Muscle layer of colon (tissue), 2 donors: Measurements from ENCODE around the gene C19orf38.

Experiments used
- H3K27ac ChIP-seq: one replicate; pipeline ENCODE4 v1.7.0; 2013; ENCODE audit warnings: low read depth, mild to moderate bottlenecking, low read length, moderate library complexity
- H3K27me3 ChIP-seq, 2 donors: one replicate each; pipeline ENCODE4 v1.7.0; 2013; ENCODE audit warnings: low read length in 2 of 2, mild to moderate bottlenecking in 2 of 2; ENCODE audit not compliant: insufficient read depth in 2 of 2, control insufficient read depth in 1 of 2
- H3K36me3 ChIP-seq: one replicate; pipeline ENCODE4 v1.7.0; 2013; ENCODE audit warnings: mild to moderate bottlenecking, low read length; ENCODE audit not compliant: insufficient read depth
- H3K4me1 ChIP-seq: one replicate; pipeline ENCODE4 v1.7.0; 2013; ENCODE audit warnings: mild to moderate bottlenecking, low read length; ENCODE audit not compliant: insufficient read depth
- H3K4me3 ChIP-seq, 2 donors: one replicate each; pipeline ENCODE4 v1.7.0; 2013; ENCODE audit warnings: low read length in 2 of 2, low read depth in 1 of 2, mild to moderate bottlenecking in 1 of 2, moderate library complexity in 1 of 2
- H3K9ac ChIP-seq: one replicate; pipeline ENCODE4 v1.7.0; 2013; ENCODE audit warnings: low read length
- H3K9me3 ChIP-seq: one replicate; pipeline ENCODE4 v1.7.0; 2013; ENCODE audit warnings: mild to moderate bottlenecking, low read length
- donor health status: abdominal sarcoma.
- donor health status: Adenocarcinoma of cecum.

The C19orf38 gene

DNA sequence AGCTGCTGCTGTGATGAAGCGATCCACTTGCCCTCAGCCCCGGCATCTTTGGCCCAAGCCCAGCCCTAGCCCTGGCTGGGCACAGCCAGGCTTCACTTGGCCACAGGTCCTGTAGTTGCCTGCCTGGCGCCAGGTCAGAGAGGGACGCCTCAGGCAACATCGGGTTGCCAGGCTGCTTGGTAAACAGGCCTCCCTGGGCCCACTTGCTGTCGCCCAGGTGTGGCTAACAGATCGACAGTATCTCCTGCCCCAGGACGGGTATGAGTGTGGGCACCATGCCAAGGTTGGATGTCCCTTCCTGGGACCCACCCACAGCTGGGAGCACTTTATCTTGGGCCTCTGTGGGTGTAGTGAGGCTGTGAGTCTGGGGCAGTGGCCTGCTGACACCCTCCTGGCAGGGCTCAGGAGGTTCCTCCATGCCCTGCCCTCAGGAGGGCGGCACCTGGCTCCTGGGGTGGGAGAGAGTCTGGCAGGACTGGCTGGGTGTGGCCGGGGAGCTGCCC, 51.0 kb downstream of the C19orf38 start:
- H3K36me3 ChIP-seq = no peaks in the 10 kb centered on the region
- no peak overlapping the region for H3K9ac ChIP-seq
- no peak overlapping the region for H3K27ac ChIP-seq
- no peaks in the 10 kb centered on the region for H3K9me3 ChIP-seq
- H3K4me3 ChIP-seq = peak overlapping the region in 1 of 2 donors; percentile 23
- no peaks in the 10 kb centered on the region for H3K27me3 ChIP-seq
- H3K4me1 ChIP-seq = peaks cover 49% of the 10 kb centered on the region

DNA sequence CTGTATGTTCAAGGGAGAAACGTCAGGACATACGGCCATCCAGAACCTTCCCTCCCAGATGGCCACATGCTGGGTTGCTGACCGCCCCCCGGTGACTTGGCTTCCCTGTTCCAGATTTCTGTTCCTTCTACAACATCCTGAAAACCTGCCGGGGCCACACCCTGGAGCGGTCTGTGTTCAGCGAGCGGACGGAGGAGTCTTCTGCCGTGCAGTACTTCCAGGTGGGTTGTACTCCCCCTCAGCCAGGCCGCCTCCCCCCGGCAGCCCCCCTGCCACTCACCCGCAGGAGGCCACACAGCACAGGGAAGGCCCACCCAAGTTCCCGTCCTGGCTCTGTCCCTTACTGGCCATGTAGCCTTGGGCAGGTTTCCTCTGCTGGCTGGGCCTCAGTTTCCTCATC, 59.7 kb downstream of the C19orf38 start:
- Histone ChIP-seq H3K4me1 (no peaks in the 10 kb centered on the region), H3K36me3 (peaks cover 44% of the 10 kb centered on the region), H3K9me3 (no peaks in the 10 kb centered on the region), H3K4me3 (no peak overlapping the region), H3K27ac (no peak overlapping the region), H3K9ac (no peak overlapping the region), H3K27me3 (no peaks in the 10 kb centered on the region)

DNA sequence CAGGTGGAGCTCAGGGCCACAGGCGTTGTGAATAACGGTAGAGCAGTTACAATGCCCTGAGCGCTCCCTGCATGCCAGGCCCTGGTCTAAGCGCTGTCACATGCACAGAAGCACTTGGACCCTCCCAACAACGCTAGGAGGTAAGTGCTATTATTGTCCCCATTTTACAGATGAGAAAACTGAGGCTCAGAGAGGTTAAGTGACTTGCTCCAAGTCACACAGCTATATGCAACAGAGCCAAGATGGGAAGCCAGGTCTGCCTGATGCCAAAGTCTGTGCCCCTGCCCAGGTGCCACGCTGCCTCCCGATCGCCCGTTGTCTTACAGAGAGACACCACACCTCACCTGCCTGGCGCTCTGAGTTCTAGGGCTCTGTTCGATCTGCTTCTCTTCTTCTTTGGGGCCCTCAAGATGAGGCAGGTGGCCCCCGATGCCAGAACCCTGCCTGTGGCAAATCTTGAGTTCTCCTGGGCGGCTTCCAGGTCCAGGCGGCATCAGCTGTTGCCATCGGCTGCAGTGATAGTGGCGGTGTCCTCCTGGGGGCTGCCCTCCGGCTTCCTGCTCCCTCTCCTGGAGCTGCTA, 60.3 kb downstream of the C19orf38 start:
- Histone ChIP-seq H3K36me3 (peaks cover 45% of the 10 kb centered on the region), H3K4me1 (no peaks in the 10 kb centered on the region), H3K9ac (no peak overlapping the region), H3K9me3 (no peaks in the 10 kb centered on the region), H3K27me3 (no peaks in the 10 kb centered on the region), H3K27ac (no peak overlapping the region), H3K4me3 (no peak overlapping the region)

DNA sequence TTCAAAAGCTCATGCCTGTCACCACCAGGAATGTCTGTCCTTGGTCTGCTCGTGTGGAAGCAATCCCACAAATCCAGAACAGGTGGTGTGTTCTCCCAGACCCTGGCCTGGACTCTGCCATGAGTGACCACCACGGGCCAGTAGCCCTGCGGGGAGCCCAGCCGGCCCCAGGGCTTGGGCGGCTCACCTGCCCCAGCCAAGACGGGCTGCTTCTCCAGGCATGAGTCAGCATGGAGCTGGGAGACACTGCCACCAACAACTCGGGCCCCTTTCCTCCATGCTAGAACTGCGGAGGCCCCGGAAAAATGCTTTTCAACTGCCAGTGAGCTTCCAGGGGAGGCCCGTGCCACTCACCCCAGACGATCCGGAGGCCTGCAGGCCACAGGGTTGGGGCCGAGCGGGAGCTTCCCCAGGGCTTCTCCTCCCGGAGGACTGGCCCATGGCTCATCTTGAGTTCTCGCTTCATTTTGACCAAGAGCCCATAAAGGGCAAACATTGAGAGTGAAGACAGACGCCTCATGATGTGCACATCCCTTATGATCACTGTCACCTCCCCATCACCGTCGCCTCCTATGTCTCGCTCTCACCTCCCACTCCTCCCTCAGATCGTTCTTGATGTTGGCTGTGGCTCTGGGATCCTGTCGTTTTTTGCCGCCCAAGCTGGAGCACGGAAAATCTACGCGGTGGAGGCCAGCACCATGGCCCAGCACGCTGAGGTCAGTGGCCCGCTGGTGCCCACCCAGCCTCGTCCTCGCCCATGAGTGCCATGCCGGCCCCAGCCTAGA, 63.6 kb downstream of the C19orf38 start:
- H3K4me3 ChIP-seq = no peak overlapping the region
- no peaks in the 10 kb centered on the region for H3K27me3 ChIP-seq
- no peak overlapping the region for H3K27ac ChIP-seq
- H3K4me1 ChIP-seq = no peaks in the 10 kb centered on the region
- H3K9ac ChIP-seq = no peak overlapping the region
- H3K9me3 ChIP-seq = no peaks in the 10 kb centered on the region
- H3K36me3 ChIP-seq = peaks cover 62% of the 10 kb centered on the region

DNA sequence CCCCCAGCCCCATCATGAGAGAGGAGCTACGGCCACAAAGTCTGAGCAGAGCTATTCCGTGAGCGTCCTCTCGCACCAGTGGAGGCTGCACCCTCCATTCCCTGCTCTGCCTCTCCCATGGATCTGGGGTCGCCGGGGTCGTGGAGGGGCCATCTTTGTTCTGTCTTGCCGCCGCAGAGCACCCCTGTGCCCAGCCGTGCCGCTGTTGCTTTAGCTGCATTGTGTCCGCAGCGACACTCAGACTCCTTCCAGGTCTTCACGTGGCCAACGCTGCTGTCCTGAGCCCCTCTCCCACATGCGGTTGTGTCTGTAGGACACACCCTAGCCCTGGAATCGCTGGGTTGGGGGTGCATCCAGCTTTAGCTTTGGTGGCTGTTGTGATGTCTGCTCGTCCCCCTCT, 64.4 kb downstream of the C19orf38 start:
- peaks cover 61% of the 10 kb centered on the region for H3K36me3 ChIP-seq
- H3K4me1 ChIP-seq = no peaks in the 10 kb centered on the region
- H3K9ac ChIP-seq = no peak overlapping the region
- no peaks in the 10 kb centered on the region for H3K27me3 ChIP-seq
- H3K27ac ChIP-seq = no peak overlapping the region
- no peak overlapping the region for H3K4me3 ChIP-seq
- no peaks in the 10 kb centered on the region for H3K9me3 ChIP-seq

GRCh38 chr19:10913716-10914340, 65.6 kb downstream of the C19orf38 start:
- Histone ChIP-seq H3K4me3 (no peak overlapping the region), H3K27ac (no peak overlapping the region), H3K9ac (no peak overlapping the region), H3K27me3 (no peaks in the 10 kb centered on the region), H3K36me3 (peaks cover 60% of the 10 kb centered on the region), H3K4me1 (no peaks in the 10 kb centered on the region), H3K9me3 (no peaks in the 10 kb centered on the region)

DNA sequence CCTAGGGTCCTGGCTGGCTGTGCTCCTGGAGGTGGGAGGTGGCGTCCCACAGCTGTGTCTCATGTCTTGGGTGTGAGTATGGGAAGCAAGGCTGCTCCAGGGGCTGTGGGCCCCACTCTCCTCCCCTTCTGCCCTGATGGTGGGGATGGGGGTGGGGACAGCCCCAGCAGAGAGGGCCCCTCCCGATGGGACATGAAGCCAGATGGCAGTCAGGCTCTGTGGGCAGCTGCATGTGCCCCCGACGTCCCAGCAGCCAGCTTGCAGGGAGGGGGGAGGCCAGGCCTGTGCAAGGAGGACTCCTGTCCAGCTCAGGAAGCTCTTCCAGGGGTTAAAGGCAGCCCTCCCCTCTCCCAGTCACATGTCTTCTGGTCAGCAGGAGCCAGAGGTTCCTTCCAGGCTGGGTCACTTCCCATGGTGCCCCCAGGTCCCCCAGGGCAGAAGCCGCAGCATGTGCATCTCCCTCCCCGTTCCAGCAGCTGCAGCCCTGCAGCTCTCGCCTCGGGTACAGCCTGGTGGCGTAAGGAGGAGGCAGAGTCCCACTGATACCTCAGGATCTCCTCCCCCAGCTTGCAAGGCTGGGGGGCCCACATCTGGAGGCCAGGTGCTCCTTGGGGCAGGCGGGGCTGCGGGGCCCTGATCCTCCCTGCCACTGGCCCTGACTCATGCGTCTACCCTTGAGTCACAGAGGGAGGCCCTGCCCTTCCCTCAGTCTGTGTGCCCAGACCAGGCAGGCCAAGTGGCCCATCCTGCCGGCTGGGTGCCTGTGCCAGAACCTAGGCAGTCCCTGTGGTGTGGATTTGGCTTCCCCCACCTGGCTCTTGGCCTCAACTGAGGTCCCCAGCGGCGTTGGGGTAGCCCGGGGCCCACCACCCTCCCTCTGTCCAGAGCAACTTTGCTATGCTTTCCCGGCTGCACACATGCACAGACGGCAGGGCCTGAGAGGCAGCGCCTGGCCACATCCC, 67.2 kb downstream of the C19orf38 start:
- H3K27me3 ChIP-seq = no peaks in the 10 kb centered on the region
- no peak overlapping the region for H3K27ac ChIP-seq
- peaks cover 63% of the 10 kb centered on the region for H3K36me3 ChIP-seq
- H3K4me3 ChIP-seq = no peak overlapping the region
- H3K4me1 ChIP-seq = no peaks in the 10 kb centered on the region
- H3K9ac ChIP-seq = no peak overlapping the region
- H3K9me3 ChIP-seq = no peaks in the 10 kb centered on the region

GRCh38 chr19:10916602-10917001, 68.4 kb downstream of the C19orf38 start:
- Histone ChIP-seq H3K9me3 (no peaks in the 10 kb centered on the region), H3K27ac (no peak overlapping the region), H3K4me3 (no peak overlapping the region), H3K27me3 (no peaks in the 10 kb centered on the region), H3K9ac (no peak overlapping the region), H3K4me1 (no peaks in the 10 kb centered on the region), H3K36me3 (peaks cover 55% of the 10 kb centered on the region)

- H3K9ac ChIP-seq = no peak overlapping the region
- no peak overlapping the region for H3K4me3 ChIP-seq
- H3K36me3 ChIP-seq = peaks cover 47% of the 10 kb centered on the region
- H3K27ac ChIP-seq = no peak overlapping the region
- H3K27me3 ChIP-seq = no peaks in the 10 kb centered on the region
- no peaks in the 10 kb centered on the region for H3K9me3 ChIP-seq
- no peaks in the 10 kb centered on the region for H3K4me1 ChIP-seq
Measured at GRCh38 chr19:10918359-10918758, 70.1 kb downstream of the C19orf38 start.
